Left colon (tissue), 2 donors: ENCODE results near the gene PTPN4. TPM values are rescaled to one million over a fixed set of nuclear protein-coding genes. Genes with fewer than 3 reads are reported as not detected.
A peak's percentile ranks its signal among the peaks of the same experiment; 100 is the strongest.
"Not testable (repeated sequence)": the region's sequence is repeated elsewhere in the genome, so short reads cannot be mapped to it uniquely, and the experiment has no call there.

Experiments
- ATAC-seq: fragments of 200-7000 bp; cut with Tn5 transposase; one replicate; pipeline ENCODE4 v1.9.1; 2020; ENCODE audit warnings: mild to moderate bottlenecking, moderate library complexity
- DNase-seq, 2 donors: peaks; one replicate each; pipeline ENCODE4 v3.0.0-alpha.2; 2020
- intact Hi-C, 2 donors: fragments of 100-400 bp; cut with DNase I in 1 of 2; cut with micrococcal nuclease in 1 of 2; formaldehyde crosslinking; loops; one replicate each; pipeline versions ENCODE4 v1.11.2 to v1.14.0; 2022; cut with DNase I, micrococcal nuclease
- total RNA-seq, 2 donors: library from RNA; stranded (reverse); fragmentation: NEBNext Ultra II Directional; extraction: Animal tissue kit (Norgen Biotek cat#: 25700); gene quantifications; one replicate each; pipeline ENCODE4 v1.2.1, GENCODE V29; 2021
- donor health status: DM: no; HTN: no; CAD: no.
- donor health status: DM: yes; HTN: yes; CAD: no.

The PTPN4 gene
- total RNA-seq, 2 donors from 2014 or later: 25.1 to 25.9 TPM

GRCh38 chr2:119792907-119793312 lies 33.2 kb downstream of the PTPN4 start:
- intact Hi-C loops: no loop called here
- no peak for DNase-seq
- no peak for ATAC-seq

DNA sequence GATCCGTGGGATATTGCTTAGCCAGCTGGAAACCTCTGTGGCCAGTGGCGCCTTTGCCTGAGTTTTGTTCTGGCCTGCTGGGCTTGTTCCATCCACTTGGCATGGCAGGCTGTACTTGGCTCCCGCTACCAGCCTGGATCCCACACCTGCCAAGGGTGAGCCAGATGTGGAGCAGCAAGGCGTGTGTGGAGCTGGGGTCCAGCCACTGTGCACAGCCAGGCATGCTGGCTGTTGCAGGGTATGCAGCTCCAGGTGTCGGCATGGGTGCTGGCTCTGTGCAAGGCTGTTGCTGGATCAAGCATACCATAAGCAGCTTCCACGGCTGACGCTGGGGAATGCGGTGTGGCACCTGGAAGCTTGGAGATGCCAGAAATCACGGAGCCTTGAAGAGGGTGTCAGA lies 34.5 kb downstream of the PTPN4 start:
- DNase-seq (no peak), ATAC-seq (no peak)
- intact Hi-C loops: no loop called here

DNA sequence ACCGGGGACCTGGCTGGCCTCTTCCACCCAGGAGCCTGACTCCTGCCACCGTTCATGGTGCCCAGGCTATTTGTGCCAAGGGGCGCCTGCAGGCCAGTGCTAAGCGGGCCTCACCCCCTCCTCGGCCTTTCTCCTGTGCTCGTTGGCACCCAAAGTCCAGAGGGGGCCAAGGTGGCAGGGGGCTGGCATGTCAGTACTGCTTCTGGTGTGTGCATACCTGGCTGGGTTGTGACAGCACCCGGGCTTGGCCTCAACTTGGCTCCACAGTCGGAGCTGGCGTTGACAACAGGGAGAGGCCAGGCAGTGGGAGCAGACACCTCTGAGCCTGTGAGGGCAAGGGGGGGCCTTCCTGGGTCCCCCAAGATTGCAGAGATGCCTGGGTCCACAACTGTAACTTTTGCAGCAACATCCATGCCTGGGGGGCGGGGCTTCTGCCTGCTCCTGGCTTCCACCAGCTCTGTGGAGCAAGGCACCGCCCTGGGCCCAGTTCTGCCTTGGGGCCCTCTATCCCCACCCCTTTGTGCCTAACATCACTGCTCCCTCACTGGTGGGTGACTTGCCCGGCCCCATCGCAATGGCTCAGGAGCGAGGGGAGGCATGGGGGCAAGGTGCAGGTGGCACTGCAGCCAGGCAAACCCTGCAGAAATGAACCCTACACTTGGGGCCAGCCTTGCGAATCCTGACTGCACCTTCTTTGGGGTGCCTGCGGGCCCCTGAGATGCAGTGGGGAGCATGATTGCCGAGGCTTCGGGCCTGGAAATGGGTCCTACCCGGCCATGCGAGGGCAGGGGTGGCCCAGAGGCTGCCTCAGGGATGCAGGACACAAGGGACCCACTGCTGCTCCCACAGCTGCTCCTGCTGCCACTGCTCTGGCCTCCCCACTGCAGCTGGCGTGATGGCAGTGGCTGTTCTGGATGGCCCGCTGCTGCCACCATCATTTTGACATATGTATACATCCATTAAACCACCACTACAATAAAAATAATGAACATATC lies 35.9 kb downstream of the PTPN4 start:
- DNase-seq: no peak
- intact Hi-C loops: no loop called here
- no peak for ATAC-seq

- no peak for ATAC-seq
- intact Hi-C loops: no loop called here
- DNase-seq: no peak
Measured at GRCh38 chr2:119800376-119800902, 40.7 kb downstream of the PTPN4 start.

- DNase-seq (no peak), ATAC-seq (no peak)
- intact Hi-C loops: no loop called here
Measured at GRCh38 chr2:119801040-119801439, 41.3 kb downstream of the PTPN4 start.

DNA sequence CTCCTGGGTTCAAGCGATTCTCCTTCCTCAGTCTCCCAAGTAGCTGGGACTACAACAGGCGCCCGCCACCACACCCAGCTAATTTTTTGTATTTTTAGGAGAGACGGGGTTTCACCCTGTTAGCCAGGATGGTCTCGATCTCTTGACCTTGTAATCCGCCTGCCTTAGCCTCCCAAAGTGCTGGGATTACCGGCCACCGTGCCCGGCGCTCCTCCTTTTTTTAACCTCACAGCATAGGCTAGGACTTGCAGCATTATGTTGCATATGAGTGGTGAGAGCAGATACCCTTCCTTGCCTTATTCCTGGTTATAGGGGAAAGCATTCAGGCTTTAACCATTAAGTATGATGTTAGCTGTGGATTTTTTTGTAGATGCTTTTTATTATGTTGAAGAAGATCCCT lies 42.3 kb downstream of the PTPN4 start:
- ATAC-seq, DNase-seq, intact Hi-C loops: not testable (repeated sequence)

GRCh38 chr2:119803101-119803500 lies 43.4 kb downstream of the PTPN4 start:
- DNase-seq (no peak), ATAC-seq (no peak)
- intact Hi-C loops: no loop called here

GRCh38 chr2:119804409-119804808 lies 44.7 kb downstream of the PTPN4 start:
- intact Hi-C loops, ATAC-seq, DNase-seq: not testable (repeated sequence)

DNA sequence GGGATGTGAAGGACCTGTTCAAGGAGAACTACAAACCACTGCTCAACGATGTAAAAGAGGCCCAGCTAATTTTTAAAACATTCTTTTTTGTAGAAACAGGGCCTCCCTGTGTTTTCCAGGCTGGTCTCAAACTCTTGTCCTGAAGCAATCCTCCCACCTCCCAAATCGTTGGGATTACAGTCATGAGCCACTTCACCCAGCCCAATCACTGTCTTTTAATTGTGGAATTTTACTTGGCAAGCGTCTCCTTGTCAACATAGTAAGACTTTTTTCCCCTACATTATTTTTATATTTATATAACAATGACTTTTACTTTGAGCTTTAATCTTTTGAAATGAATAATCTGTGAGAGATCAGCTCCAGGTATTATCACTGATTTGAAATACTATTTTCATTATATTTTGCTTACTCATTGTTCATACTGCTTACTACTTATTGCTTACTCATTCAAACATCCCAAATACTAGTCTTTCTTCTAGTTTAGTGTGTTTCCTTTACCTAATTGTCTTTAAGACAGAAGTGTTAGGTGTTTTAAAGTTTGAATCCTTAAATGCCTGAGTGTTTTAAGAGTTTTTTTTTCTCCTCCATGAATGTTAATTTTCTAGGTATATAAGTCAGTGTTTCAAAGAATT lies 48.9 kb downstream of the PTPN4 start:
- no peak for DNase-seq
- no peak for ATAC-seq
- intact Hi-C loops: no loop called here

DNA sequence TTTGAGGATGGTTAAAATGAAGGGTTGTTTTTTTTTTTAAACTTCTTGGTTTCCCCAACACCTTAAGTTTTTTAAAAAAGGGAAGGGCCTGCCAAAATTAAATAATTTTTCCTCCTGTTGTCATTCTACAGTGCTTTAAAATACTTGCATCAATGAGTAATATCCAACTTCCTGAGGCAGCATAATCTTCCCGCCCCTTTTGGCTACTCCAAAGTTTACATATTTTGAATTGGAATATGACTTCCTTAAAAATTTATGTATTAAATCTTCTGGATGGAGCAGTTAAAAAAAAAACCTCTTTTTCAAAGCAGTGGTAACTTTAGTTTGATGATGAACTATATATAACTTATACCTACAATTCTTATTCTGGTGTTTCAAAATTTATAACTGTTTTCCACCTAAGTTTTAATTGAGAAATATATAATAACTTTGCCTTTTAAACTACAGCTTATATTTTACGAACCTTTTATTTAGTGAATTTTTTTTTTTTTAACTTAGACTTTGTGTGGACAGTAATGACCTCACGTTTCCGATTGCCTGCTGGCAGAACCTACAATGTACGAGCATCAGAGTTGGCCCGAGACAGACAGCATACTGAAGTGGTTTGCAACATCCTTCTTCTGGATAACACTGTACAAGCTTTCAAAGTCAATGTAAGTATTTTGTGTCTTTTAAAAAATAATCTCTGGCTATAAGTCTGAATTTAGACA lies 49.8 kb downstream of the PTPN4 start:
- ATAC-seq (no peak), DNase-seq (peak in 1 of 2 donors; percentile 8)
- intact Hi-C loops: no loop called here

- intact Hi-C loops: no loop called here
Measured at GRCh38 chr2:119810049-119810630, 50.4 kb downstream of the PTPN4 start.

GRCh38 chr2:119814216-119814615 lies 54.5 kb downstream of the PTPN4 start:
- ATAC-seq (no peak), DNase-seq (no peak)
- intact Hi-C loops: no loop called here

More at GRCh38 chr2:119810049-119810630, 50.4 kb downstream of the PTPN4 start:
- no peak for DNase-seq
- no peak for ATAC-seq

- no peak for DNase-seq
- intact Hi-C loops: no loop called here
- ATAC-seq: peak; percentile 69
Measured at GRCh38 chr2:119818792-119819191, 59.1 kb downstream of the PTPN4 start.

DNA sequence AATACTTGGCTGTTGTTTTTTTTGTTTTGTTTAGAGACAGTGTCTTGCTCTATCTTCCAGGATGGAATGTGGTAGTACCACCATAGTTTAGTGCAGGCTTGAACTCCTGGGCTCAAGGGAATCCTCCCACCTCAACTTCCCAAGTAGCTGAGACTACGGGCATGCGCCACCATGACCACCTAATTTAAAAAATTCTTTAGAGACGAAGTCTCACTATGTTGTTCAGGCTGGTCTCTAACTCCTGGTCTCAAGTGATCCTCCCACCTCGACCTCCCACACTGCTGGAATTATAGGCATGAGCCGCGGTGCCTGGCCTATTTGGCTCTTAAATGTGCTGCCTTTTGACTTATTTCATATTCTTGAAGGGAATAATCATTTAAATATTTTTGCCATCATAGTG lies 60.1 kb downstream of the PTPN4 start:
- no peak for DNase-seq
- ATAC-seq: no peak
- intact Hi-C loops: no loop called here

- intact Hi-C loops: no loop called here
- DNase-seq (no peak), ATAC-seq (no peak)
Measured at GRCh38 chr2:119820275-119820674, 60.6 kb downstream of the PTPN4 start.

DNA sequence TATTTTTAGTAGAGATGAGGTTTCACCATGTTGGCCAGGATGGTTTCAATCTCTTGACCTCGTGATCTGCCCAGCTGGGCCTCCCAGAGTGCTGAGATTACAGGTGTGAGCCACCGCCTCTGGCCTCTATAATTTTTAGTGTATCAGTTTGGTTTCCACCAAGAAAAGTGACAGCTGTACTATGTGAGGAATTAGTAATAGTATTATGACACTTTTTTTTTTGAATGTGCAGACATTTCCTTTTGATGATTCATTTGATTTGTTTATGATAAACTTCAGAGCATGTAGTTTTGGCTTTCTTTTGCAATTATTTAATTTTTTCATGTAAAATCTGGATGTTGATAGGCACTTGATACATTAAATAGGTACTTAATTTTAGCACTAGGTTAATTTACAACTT lies 61.5 kb downstream of the PTPN4 start:
- no peak for ATAC-seq
- intact Hi-C loops: no loop called here
- no peak for DNase-seq

- intact Hi-C loops: no loop called here
- DNase-seq (no peak), ATAC-seq (peak; percentile 58)
Measured at GRCh38 chr2:119823734-119824334, 64.1 kb downstream of the PTPN4 start.

DNA sequence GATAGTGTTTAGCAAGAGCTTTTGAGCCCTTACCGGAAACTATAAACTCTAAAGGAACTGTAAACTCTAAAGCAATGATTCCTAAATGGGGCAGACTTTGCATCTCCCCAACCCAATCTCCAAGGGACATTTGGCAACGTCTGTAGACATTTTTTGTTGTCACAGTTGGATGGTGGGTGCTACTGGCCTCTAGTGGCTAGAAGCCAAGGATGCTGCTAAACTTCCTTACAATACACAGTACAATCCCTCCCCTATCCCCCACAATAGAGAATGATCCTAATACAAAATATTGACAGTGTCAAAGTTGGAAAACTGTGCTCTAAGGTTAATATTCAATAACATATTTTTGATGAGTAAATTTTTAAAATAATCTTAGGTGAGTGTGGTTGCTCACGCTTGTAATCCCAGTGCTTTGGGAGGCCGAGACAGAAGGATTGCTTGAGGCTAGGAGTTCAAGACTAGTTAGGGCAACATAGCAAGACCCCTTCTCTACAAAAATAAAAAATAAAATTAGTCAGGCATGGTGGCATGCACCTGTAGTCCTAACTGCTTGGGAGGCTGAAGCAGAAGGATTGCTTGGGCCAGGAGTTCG lies 66.7 kb downstream of the PTPN4 start:
- DNase-seq (no peak), ATAC-seq (peak; percentile 73)
- intact Hi-C loops: loop anchor here in 1 of 2 donors (5.0 kb wide), 1 partner anchor 74 kb away; no protein-coding TSS in a partner anchor
